K562 (cell line): ENCODE results near the gene VPS16. TPM values are rescaled to one million over a fixed set of nuclear protein-coding genes. Genes with fewer than 3 reads are reported as not detected.

Source experiments
- ETV5 ChIP-seq: sonication (generic); formaldehyde crosslinking; IDR thresholded peaks from 2 replicates; pipeline ENCODE4 v1.4.0; 2020; ENCODE audit warnings: low read depth, mild to moderate bottlenecking, missing genetic modification reagents
- FOXP1 ChIP-seq: sonication (generic); formaldehyde crosslinking; IDR thresholded peaks from 2 replicates; pipeline ENCODE4 v1.8.0; 2022; ENCODE audit warnings: mild to moderate bottlenecking, missing genetic modification reagents
- ID3 ChIP-seq, 2 experiments: fragments of 250-450 bp in 1 of 2; fragments of 450-650 bp in 1 of 2; sonication (Bioruptor Pico) in 1 of 2; IDR thresholded peaks; 2 replicates each; pipeline versions ENCODE4 v1.6.1 to v1.8.0; 2016 to 2021; ENCODE audit warnings: mild to moderate bottlenecking in 2 of 2, moderate library complexity in 2 of 2, missing compliant biosample characterization in 1 of 2, missing genetic modification characterization in 1 of 2
- PHF8 ChIP-seq: fragments of 200-600 bp; sonication (generic); IDR thresholded peaks from 2 replicates; pipeline ENCODE4 v1.6.1; 2012; ENCODE audit warnings: mixed run types, mild to moderate bottlenecking, inconsistent platforms, low read length, moderate library complexity, borderline replicate concordance
- ZBTB9 ChIP-seq: fragments of 450-650 bp; formaldehyde crosslinking; IDR thresholded peaks from 2 replicates; pipeline ENCODE4 v1.4.0; 2020; ENCODE audit warnings: mild to moderate bottlenecking, moderate library complexity
- polyA plus RNA-seq, 8 experiments: library from polyadenylated mRNA; depleted of rRNA in 4 of 8; stranded (reverse) in 5 of 8; unstranded in 3 of 8; fragments of >200 nt; fragmentation: Nextera tagmentation in 2 of 8; fragmentation: Illumina TruSeq in 1 of 8; extraction: Ambion mirVana in 2 of 8; extraction: Trizol in 1 of 8; gene quantifications; 2 replicates each; pipeline versions ENCODE4 v1.2.1 to v1.2.3, GENCODE V29; 2011 to 2014; ENCODE audit warnings: inconsistent platforms in 1 of 8, missing spikeins in 1 of 8
- total RNA-seq, 7 experiments: library from RNA; depleted of rRNA in 6 of 7; stranded (reverse); fragments of >200 nt in 6 of 7; fragmentation: Illumina TruSeq in 2 of 7; extraction: Trizol in 2 of 7; gene quantifications; 2 replicates each; pipeline versions ENCODE4 v1.2.1 to v1.2.3, GENCODE V29; 2011 to 2021; ENCODE audit warnings: low replicate concordance in 1 of 7
- TF ChIP-seq, protein P1 (sequence below): fragments of 200-600 bp; sonication (generic); IDR thresholded peaks from one replicate; pipeline ENCODE4 v1.6.1; 2012; ENCODE audit warnings: mild to moderate bottlenecking, low read depth, low read length, inconsistent platforms
- TF ChIP-seq, protein P2 (sequence below), 2 experiments: IDR thresholded peaks; 2 replicates each; pipeline ENCODE4 v1.6.1; 2011; ENCODE audit warnings: borderline replicate concordance in 1 of 2, control low read depth in 1 of 2, low read depth in 1 of 2, low read length in 1 of 2, mild to moderate bottlenecking in 1 of 2, mixed read lengths in 1 of 2, moderate library complexity in 1 of 2; ENCODE audit not compliant: insufficient read depth in 1 of 2, insufficient read length in 1 of 2, poor library complexity in 1 of 2, severe bottlenecking in 1 of 2; ENCODE audit errors: extremely low read depth in 1 of 2

The VPS16 gene
- total and polyA plus RNA-seq, 9 of the 15 experiments (the other 6 are each of a cell fraction or from before 2014, with no cell fraction given) = 6.8 to 24.7 (median 14.0) TPM

GRCh38 chr20:2840138-2840966, at the start of gene VPS16, which contains the start of gene PCED1A (continued):
- peak; percentile 64; the same call in 1 of the 2 replicates for TF ChIP-seq ZBTB9 (CRISPR knock-in tag)
- TF ChIP-seq, protein P1, sequence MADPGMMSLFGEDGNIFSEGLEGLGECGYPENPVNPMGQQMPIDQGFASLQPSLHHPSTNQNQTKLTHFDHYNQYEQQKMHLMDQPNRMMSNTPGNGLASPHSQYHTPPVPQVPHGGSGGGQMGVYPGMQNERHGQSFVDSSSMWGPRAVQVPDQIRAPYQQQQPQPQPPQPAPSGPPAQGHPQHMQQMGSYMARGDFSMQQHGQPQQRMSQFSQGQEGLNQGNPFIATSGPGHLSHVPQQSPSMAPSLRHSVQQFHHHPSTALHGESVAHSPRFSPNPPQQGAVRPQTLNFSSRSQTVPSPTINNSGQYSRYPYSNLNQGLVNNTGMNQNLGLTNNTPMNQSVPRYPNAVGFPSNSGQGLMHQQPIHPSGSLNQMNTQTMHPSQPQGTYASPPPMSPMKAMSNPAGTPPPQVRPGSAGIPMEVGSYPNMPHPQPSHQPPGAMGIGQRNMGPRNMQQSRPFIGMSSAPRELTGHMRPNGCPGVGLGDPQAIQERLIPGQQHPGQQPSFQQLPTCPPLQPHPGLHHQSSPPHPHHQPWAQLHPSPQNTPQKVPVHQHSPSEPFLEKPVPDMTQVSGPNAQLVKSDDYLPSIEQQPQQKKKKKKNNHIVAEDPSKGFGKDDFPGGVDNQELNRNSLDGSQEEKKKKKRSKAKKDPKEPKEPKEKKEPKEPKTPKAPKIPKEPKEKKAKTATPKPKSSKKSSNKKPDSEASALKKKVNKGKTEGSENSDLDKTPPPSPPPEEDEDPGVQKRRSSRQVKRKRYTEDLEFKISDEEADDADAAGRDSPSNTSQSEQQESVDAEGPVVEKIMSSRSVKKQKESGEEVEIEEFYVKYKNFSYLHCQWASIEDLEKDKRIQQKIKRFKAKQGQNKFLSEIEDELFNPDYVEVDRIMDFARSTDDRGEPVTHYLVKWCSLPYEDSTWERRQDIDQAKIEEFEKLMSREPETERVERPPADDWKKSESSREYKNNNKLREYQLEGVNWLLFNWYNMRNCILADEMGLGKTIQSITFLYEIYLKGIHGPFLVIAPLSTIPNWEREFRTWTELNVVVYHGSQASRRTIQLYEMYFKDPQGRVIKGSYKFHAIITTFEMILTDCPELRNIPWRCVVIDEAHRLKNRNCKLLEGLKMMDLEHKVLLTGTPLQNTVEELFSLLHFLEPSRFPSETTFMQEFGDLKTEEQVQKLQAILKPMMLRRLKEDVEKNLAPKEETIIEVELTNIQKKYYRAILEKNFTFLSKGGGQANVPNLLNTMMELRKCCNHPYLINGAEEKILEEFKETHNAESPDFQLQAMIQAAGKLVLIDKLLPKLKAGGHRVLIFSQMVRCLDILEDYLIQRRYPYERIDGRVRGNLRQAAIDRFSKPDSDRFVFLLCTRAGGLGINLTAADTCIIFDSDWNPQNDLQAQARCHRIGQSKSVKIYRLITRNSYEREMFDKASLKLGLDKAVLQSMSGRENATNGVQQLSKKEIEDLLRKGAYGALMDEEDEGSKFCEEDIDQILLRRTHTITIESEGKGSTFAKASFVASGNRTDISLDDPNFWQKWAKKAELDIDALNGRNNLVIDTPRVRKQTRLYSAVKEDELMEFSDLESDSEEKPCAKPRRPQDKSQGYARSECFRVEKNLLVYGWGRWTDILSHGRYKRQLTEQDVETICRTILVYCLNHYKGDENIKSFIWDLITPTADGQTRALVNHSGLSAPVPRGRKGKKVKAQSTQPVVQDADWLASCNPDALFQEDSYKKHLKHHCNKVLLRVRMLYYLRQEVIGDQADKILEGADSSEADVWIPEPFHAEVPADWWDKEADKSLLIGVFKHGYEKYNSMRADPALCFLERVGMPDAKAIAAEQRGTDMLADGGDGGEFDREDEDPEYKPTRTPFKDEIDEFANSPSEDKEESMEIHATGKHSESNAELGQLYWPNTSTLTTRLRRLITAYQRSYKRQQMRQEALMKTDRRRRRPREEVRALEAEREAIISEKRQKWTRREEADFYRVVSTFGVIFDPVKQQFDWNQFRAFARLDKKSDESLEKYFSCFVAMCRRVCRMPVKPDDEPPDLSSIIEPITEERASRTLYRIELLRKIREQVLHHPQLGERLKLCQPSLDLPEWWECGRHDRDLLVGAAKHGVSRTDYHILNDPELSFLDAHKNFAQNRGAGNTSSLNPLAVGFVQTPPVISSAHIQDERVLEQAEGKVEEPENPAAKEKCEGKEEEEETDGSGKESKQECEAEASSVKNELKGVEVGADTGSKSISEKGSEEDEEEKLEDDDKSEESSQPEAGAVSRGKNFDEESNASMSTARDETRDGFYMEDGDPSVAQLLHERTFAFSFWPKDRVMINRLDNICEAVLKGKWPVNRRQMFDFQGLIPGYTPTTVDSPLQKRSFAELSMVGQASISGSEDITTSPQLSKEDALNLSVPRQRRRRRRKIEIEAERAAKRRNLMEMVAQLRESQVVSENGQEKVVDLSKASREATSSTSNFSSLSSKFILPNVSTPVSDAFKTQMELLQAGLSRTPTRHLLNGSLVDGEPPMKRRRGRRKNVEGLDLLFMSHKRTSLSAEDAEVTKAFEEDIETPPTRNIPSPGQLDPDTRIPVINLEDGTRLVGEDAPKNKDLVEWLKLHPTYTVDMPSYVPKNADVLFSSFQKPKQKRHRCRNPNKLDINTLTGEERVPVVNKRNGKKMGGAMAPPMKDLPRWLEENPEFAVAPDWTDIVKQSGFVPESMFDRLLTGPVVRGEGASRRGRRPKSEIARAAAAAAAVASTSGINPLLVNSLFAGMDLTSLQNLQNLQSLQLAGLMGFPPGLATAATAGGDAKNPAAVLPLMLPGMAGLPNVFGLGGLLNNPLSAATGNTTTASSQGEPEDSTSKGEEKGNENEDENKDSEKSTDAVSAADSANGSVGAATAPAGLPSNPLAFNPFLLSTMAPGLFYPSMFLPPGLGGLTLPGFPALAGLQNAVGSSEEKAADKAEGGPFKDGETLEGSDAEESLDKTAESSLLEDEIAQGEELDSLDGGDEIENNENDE = no peak
- peak; percentile 83; the same call in 1 of the 2 replicates for TF ChIP-seq PHF8
- TF ChIP-seq, protein P2, sequence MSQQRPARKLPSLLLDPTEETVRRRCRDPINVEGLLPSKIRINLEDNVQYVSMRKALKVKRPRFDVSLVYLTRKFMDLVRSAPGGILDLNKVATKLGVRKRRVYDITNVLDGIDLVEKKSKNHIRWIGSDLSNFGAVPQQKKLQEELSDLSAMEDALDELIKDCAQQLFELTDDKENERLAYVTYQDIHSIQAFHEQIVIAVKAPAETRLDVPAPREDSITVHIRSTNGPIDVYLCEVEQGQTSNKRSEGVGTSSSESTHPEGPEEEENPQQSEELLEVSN (IDR thresholded peaks at IDR 0.05; ENCODE audit: borderline replicate concordance in 1 of 2, extremely low read depth in 1 of 2, insufficient read depth in 1 of 2, insufficient read length in 1 of 2, low read depth in 1 of 2, low read length in 1 of 2, poor library complexity in 1 of 2, severe bottlenecking in 1 of 2) = peak; percentile 72
- no peak; the same call in 1 of the 2 replicates for TF ChIP-seq ETV5
- TF ChIP-seq FOXP1 (CRISPR knock-in tag) = no peak
- TF ChIP-seq ID3 (CRISPR knock-in tag; IDR thresholded peaks at IDR 0.05) = no peak
- TF ChIP-seq ID3 (tag; IDR thresholded peaks at IDR 0.05) = peak; percentile 91
